ENCODE results near the gene CIRBP. TPM values are rescaled to one million over a fixed set of nuclear protein-coding genes. Genes with fewer than 3 reads are reported as not detected.

Gene CIRBP
- total RNA-seq, 1 donor from 2014 or later: 399 TPM

DNA sequence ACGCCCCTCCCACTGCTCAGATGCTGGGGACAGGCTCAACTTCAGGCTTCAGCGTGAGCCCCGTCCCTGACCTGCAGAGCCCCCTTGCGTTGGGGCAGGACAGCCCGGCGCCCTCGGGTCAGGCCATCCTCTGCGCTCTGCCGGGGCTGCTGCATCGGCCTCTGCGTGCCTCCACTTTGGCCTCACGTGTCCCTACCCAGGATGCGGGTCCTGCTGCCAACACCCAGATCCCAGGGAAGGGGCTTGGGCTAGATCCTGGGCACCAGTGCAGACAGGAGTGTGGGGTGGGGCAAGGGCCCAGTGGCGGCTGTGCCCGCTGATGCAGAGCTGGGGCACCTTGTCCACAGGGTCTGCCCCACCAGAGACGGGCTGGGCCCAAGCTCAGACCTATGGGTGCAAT is 44.3 kb upstream of the CIRBP start:
- DNase-seq (no peak), ATAC-seq (ENCODE audit: low read depth) (no peak)
- TF ChIP-seq, protein P1, sequence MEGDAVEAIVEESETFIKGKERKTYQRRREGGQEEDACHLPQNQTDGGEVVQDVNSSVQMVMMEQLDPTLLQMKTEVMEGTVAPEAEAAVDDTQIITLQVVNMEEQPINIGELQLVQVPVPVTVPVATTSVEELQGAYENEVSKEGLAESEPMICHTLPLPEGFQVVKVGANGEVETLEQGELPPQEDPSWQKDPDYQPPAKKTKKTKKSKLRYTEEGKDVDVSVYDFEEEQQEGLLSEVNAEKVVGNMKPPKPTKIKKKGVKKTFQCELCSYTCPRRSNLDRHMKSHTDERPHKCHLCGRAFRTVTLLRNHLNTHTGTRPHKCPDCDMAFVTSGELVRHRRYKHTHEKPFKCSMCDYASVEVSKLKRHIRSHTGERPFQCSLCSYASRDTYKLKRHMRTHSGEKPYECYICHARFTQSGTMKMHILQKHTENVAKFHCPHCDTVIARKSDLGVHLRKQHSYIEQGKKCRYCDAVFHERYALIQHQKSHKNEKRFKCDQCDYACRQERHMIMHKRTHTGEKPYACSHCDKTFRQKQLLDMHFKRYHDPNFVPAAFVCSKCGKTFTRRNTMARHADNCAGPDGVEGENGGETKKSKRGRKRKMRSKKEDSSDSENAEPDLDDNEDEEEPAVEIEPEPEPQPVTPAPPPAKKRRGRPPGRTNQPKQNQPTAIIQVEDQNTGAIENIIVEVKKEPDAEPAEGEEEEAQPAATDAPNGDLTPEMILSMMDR (IDR thresholded peaks at IDR 0.05): no peak
- Mint-ChIP-seq H3K9me3 (no peaks in the 10 kb centered on the region), H3K27ac (no peak overlapping the region), H3K4me1 (peaks cover 2% of the 10 kb centered on the region), H3K36me3 (ENCODE audit: low read depth) (peaks cover 23% of the 10 kb centered on the region), H3K27me3 (no peaks in the 10 kb centered on the region), H3K4me3 (no peak overlapping the region)
- CTCF ChIA-PET: interaction anchor here (1.0 kb wide), 1 partner anchor 20 kb away, joined by 3 read pairs; no protein-coding TSS in a partner anchor
- intact Hi-C loops (cut with micrococcal nuclease): no loop called here
- POLR2A ChIA-PET: interaction anchor here (0.7 kb wide), 1 partner anchor 108 kb away, joined by 3 read pairs; no protein-coding TSS in a partner anchor

DNA sequence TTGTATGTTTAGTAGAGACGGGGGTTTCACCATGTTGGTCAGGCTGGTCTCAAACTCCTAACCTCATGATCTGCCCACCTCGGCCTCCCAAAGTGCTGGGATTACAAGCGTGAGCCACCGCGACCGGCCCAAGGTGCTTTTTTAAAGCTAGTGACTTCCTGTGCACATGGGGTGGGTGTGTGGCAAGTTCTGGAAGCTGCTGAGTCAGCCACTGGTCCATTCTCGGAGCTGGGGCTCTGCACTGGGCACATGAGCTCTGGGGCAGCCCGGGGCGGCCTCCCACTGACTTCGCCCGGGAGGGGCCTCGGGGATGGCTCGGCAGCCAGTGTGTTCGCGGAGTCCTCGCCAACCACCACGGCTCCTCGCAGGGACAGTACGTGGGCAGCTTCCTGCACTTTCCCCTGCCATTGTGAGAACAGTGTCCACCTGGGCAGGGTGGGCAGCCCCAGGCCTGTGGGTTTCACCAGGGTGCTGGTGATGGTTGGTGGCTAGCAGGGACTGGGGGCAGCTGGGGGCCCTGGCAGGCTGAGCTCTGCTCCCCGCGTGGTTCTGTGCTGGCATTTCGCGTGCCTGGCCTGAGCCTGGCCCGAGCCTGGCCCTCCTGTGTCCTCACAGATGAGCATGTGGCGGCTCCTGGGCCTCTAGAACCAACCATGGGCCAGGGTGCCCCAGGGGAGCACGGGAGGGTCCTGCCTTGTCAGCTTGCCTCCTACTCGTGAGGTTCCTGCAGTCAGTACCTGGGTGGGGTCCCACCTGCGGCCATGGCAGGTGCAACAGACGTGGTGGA is 43.5 kb upstream of the CIRBP start:
- no peak for DNase-seq
- peaks cover 2% of the 10 kb centered on the region for H3K4me1 Mint-ChIP-seq
- ChIA-PET CTCF (interaction anchor here (1.0 kb wide), 2 partner anchors 18 to 19 kb away, joined by 3 read pairs; no protein-coding TSS in a partner anchor), POLR2A (no interaction called here)
- no peaks in the 10 kb centered on the region for H3K9me3 Mint-ChIP-seq
- H3K36me3 Mint-ChIP-seq (ENCODE audit: low read depth): peaks cover 23% of the 10 kb centered on the region
- no peak overlapping the region for H3K27ac Mint-ChIP-seq
- no peak for ATAC-seq (ENCODE audit: low read depth)
- TF ChIP-seq, protein P1 (IDR thresholded peaks at IDR 0.05): no peak
- no peak overlapping the region for H3K4me3 Mint-ChIP-seq
- H3K27me3 Mint-ChIP-seq: no peaks in the 10 kb centered on the region
- intact Hi-C loops (cut with micrococcal nuclease): no loop called here

DNA sequence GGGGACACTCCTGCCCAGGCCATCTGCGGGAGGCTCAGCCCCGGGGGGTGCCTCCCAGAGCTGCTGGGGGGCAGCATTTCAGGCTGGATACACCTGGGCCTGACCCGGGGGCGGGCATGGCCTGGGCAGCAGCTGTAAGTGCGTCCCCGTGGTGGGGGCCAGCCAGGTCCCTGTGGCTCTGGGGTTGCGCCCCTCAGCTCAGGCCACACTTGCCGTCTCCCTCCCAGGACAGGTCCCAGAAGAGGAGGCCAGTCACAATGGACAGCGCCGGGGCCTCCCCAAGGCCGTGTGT is 43.0 kb upstream of the CIRBP start:
- TF ChIP-seq, protein P1 (IDR thresholded peaks at IDR 0.05): no peak

DNA sequence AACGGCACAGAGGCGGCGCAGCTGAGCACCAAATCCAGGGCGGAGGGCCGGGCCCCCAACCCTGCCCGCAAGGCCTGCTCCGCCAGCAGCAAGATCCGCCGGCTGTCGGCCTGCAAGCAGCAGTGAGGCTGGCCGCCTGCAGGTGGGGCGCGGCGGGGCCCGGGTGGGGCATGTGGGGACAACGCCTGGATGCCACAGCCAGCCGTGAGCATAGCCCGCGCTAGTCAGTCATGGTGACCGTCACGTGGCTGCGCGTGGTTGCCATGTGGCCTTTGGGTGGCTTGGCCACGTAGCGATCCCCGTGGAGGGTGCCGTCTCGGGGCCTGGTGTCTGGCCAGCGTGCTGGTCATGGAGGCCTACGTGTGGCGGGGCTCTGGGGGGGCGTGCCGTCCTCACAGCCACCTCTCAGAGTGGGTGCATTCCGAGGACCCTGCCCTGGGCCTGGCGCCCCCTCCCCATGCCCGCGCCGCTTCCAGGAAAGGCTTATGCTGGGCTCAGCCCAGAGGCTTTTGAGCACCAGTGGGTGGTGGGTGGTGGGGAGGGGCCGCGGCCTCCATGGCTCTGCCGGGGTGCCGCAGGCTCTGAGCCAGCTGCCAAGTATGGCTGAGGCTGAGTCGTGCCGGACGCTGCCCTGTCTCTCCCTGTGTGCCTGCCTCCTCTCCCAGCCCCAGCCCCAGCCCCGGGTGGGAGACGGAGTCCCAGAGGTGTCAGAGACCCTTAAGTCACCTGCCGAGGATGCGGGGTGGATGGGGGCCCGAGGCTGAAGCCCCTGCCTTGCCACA is 42.4 kb upstream of the CIRBP start:
- H3K9me3 Mint-ChIP-seq: no peaks in the 10 kb centered on the region
- TF ChIP-seq, protein P1 (IDR thresholded peaks at IDR 0.05): no peak
- H3K4me1 Mint-ChIP-seq: peaks cover 2% of the 10 kb centered on the region
- DNase-seq: no peak
- ChIA-PET POLR2A (no interaction called here), CTCF (no interaction called here)
- no peak for ATAC-seq (ENCODE audit: low read depth)
- no peak overlapping the region for H3K27ac Mint-ChIP-seq
- H3K4me3 Mint-ChIP-seq: no peak overlapping the region
- H3K36me3 Mint-ChIP-seq (ENCODE audit: low read depth): peaks cover 17% of the 10 kb centered on the region
- no peaks in the 10 kb centered on the region for H3K27me3 Mint-ChIP-seq
- intact Hi-C loops (cut with micrococcal nuclease): no loop called here

More for the DNA sequence above, 43.0 kb upstream of the CIRBP start:
- ATAC-seq (ENCODE audit: low read depth) (no peak), DNase-seq (no peak)
- Mint-ChIP-seq H3K36me3 (ENCODE audit: low read depth) (peaks cover 18% of the 10 kb centered on the region), H3K27me3 (no peaks in the 10 kb centered on the region), H3K27ac (no peak overlapping the region), H3K4me3 (no peak overlapping the region), H3K4me1 (peaks cover 2% of the 10 kb centered on the region), H3K9me3 (no peaks in the 10 kb centered on the region)
- intact Hi-C loops (cut with micrococcal nuclease): no loop called here
- ChIA-PET CTCF (interaction anchor here (1.0 kb wide), 1 partner anchor 18 kb away, joined by 3 read pairs; no protein-coding TSS in a partner anchor), POLR2A (no interaction called here)

All from activated B cell treated with CpG ODN at 0.5 μM for 24 hours (primary cell).